Stimulated activated CD8-positive, alpha-beta memory T cell treated with anti-CD3 and anti-CD28 coated beads, Interleukin-4, amount 100 ng/mL, for 24 hours (primary cell): ENCODE results near the gene GDF2.

Source experiments
- DNase-seq: peaks from one replicate; pipeline ENCODE4 v3.0.0-alpha.2; 2020; ENCODE audit warnings: low read depth

The GDF2 gene

DNA sequence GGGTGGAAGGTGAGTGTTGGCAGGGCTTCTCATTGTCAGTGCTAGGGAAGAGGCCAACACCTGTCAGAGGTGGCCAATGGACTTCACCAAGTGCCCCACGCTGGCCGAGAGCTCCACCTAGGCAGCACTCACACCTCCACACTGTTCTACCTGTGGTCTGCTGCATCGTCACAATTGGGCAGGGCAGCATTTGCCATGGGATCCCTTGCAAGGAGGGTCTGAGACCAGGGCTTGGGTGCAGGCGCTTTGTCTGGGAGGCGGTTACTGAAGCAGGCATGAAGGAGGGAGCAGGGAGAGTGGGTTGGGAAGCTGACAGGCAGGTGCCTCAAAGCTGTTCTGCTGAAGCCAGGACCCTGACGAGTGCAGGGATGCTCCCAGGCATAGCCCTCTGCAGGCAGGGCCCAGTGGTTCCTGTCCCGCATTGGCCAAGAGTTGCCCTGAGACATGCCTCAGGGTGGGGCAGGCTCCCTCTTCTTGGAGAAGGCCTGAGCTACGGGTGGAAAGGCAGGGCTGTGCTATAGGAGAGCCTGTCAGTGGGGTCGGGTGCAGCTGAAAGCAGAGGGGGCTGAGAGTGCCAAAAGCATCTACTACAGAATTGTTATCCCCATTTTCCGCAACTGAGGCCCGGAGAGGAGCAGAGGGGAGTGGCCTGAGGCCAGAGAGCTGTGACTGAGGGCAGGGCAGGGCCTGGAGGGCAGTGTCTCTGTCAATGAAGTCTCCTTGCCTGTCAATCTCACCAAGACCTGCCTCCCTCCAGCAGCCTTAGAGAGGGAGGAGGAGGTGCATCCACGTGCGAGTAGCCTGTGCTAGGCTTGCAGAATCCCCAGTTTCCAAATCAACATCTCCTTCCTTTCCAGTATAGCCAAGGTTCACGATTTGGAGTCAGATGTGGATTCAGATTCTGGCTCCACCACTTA, 29.9 kb downstream of the GDF2 start:
- no peak for DNase-seq

DNA sequence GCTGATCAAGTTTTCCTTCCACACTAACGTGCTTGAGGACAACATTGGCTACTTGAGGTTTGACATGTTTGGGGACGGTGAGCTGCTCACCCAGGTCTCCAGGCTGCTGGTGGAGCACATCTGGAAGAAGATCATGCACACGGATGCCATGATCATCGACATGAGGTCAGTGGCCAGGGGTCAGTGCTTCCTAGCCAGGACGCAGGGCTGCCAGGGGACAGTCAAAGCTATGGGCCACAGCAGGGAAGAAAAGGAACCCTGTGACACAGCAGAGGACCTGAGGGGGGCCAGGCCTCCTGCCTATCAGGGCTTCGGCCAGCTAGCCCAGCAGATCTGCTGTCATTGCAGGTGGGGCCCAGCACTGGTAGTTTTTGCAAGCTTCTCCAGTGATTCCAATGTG, 31.1 kb downstream of the GDF2 start:
- no peak for DNase-seq

DNA sequence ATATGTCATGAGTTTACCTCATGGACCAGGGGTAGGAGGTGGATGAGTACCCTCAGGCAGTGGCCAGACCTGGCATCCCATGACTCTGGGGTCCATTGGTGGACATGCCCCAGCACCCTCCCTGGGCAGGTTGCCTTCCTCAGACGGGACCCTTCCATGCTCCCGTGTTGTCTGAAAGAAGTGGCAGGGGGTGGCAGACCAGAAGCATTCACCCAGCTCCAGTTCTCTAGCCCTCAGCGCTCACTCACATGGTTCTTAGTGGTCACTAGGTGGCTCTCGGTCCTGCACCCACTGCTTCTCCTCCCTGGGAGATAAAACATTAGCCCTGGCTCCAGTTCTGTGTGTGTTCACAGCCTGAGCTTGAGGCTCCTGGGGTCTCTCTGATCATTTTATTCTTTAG, 31.9 kb downstream of the GDF2 start:
- no peak for DNase-seq

DNA sequence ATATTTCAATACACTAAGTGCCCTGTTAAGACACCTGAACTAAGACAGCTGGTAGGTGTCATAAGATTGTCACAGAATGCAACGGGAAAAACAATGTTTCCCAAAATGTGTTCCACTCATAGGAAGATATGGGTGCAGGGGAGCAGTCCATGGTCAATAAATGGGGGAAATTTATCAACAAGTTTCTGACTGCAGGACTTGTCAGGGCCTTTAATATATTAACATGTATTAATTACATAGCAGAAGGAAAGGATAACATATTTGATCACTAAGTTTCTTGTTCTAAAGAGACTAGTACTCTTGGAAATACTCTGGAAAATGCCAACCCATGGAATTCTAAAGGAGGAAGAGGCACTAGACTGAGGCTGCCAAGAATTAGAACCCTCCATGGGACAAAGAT, 32.6 kb downstream of the GDF2 start:
- DNase-seq = no peak

DNA sequence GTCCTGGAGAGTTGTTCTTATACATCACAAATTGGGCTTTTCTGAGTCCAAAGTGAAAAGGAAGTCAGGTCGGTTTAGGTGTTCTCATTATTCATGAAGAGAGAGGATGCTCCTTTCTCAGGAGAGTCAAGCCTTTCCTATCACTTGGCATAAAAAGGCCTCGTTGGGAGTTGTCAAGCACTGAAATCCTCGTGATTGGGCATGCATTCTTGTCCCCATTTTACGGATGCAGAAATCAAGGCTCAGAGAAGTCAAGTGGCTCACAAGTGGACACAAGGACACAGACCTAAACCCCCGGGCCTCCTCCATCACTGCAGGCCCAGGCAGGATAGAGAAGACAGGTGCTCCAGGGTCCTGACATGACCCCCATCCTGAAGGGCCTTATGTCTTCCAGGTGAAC, 34.5 kb downstream of the GDF2 start:
- DNase-seq = no peak

DNA sequence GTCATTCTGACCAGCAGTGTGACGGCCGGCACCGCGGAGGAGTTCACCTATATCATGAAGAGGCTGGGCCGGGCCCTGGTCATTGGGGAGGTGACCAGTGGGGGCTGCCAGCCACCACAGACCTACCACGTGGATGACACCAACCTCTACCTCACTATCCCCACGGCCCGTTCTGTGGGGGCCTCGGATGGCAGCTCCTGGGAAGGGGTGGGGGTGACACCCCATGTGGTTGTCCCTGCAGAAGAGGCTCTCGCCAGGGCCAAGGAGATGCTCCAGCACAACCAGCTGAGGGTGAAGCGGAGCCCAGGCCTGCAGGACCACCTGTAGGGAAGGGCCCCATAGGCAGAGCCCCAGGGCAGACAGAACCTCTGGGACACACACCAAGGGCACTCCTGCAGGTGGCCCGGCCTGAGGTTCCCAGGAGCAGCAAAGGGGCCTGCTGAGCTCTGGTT, 34.9 kb downstream of the GDF2 start:
- no peak for DNase-seq

DNA sequence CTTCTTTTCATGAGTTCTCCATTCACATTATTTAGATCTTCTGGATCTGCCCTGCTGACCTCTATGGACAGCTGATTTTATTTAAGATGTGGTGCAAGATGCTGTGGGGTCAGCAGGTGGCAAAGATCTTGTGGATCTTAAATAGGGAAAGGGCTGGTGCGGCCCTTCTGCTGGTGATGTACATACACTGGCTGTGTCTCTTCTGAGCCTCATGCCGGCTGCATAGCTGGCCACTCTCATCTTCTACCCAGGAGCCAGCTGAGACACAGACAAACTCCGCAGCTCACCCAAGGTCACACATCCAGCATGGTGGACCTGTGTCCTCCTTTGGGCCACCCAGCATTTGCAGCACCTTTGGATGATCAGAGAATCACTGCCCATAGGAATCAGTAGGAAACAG, 35.7 kb downstream of the GDF2 start:
- no peak for DNase-seq

DNA sequence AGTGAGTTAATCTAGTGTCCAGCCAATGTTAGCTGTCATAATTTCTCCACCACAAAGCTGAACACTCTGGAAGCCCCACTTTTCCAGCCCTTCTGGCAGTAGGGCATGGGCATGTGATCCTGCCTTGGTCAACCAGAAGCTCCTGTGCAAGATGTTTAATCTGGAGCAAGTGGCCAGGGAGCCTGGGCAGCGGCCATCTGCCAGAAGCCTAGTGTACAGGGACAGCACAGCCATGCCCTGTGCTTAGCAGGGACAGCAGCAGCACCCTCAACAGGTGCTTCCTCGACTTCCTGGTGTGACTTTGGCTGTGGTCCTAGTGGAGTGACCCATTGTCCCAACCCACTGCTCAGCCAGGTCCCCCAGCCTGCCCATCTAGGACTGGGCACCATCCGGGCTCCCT, 36.2 kb downstream of the GDF2 start:
- DNase-seq = no peak

DNA sequence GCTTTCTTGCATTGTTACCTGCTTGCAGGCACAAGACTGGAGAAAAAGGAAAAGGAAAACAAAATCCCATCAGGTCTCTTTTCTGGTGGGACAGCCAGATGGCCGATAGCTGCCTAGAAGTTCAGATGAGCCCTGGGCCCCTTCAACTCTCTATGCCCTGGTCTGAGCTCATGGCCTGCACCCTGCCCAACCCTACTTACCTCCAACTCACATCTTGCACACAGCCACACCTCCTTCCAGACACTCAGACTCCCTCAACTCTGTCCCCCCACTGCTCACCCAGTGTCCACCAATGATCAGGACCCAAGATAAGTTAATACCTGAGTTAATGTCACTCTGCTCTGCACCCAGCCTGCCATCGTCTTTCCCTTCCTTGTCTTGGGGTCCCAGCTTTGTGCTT, 36.8 kb downstream of the GDF2 start:
- no peak for DNase-seq

DNA sequence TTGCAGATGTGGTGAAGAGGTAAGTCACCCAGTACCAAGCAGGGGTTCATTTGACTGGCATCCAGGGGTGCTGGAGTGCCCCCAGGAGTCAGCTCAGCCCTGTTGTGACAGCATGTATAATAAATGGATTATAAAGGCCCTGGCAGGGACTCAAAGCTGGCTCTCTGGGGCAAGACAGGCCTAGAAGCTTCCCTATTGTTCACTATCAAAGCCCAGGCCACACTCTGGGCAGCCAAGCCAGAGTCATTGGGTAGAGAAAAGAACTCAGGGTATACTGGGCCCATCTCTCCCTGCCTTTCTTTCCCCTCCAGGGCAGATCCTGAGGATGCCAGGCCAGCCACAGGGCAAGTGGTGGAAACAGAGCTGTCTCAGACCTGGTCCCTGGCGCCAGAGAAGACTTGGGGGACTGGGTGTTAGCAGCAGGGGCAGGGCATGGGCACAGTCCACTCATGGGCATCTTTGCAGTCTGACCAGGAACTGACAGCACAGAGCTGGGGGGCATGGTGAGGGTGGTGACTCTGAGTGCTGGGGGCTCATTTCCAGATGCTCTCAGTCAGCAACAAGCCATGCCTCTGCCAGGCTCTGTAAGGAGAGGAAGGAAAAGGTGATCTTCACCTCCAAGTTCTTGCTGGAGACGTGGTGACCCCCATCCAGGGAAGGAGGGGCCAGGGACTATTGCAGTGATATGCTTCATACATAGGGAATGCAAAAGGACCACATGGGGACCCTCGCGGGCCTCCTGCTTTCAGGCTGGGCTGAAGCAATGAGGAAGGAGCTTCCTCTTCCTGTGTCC, 37.6 kb downstream of the GDF2 start:
- no peak for DNase-seq

DNA sequence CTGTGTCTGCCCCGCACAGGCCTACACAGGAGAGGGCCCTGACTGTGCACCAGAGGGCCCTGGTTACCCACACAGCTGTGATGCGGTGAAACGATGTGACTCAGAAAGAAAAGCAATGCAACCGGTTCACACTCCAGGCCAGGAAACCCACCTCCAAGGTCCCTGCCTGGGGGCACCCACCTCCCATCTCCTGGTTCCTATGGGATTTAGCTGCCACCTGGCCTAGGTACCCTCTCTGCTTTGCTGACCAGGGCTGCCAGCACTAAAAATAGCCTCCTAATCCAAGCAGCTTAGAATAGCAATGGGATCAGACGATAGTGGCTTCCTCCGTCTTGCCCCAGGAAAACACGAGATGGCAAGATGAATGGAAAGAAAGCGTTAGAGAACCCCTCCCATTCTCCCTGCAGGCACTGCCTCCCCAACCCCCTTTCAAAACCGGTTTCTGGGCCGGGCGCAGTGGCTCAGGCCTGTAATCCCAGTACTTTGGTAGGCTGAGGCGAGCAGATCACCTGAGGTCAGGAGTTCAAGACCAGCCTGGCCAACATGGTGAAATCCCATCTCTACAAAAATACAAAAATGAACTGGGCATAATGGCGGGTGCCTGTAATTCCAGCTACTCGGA, 38.3 kb downstream of the GDF2 start:
- DNase-seq = no peak

DNA sequence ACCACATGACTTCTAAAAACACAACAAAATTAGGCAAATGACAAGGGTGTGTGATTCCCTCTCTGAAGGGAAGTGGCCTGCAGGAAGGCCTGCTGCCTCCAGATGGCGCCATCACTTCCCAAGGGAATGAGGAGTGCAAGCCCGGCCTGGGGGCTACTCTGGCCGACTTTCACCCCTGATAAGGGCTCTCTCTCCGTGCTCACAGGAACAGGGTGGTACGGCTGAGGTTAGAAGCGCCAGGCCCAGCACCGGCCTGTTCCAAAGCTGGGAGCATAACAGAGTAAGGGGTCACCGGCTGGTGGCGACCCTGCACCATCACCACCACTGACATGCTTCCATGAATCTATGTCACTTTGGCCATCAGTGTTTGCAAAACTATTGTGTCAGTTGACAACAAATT, 39.0 kb downstream of the GDF2 start:
- DNase-seq = no peak

DNA sequence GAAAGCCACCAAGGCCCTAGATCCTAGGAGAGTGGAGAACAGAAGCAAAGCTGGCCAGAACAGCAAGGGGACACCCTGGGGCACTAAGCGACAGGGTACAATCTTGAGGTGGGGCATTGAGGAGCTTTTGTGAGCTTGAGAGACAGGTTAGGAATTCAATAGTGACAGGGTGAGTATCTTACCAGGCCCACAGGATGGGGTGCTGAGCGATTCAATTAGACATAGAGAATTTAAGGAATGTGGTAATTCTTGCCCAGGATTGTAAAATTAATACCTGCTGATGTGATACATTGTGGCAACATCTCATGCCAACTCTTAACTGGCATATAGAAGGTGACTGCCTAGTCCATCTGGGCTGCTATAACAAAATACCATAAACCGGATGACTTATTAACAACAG, 39.9 kb downstream of the GDF2 start:
- no peak for DNase-seq

DNA sequence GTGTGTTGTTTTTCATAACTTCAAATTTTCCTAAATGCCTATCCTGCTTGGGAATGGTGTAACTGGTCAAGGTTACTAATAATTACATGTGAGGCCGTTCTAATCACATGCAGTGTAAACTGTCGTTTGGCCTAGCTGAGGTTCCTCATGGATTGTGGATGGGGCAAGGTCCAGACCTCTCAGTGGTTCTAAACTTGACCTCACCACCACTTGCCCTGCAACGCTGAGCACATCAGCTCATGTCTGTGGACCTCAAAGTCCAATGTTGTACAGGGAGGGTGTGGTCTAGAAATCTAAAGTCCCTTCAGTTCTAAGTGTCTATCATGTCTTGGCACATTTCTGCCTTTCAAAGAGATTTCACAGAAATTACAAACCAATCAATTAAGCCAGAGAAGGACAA, 41.5 kb downstream of the GDF2 start:
- no peak for DNase-seq

DNA sequence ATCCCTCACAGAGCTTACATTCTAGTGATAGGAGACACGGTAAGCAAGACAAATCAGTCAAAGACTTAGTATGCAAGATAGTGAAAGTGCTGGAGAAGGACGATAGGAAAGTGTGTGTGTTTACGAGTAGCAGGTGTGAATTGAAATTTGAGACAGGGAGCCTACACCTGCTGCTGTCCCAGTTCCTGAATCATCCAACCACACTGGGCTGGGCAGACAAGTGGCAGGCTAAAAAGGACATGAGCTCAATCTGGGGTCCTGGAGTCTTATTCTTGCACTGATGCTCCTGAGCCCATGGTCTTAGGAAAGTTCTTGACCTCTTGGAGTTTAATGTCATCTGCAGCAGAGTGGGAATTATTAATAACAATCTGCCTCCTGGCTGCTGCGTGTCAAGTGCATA, 42.1 kb downstream of the GDF2 start:
- no peak for DNase-seq

DNA sequence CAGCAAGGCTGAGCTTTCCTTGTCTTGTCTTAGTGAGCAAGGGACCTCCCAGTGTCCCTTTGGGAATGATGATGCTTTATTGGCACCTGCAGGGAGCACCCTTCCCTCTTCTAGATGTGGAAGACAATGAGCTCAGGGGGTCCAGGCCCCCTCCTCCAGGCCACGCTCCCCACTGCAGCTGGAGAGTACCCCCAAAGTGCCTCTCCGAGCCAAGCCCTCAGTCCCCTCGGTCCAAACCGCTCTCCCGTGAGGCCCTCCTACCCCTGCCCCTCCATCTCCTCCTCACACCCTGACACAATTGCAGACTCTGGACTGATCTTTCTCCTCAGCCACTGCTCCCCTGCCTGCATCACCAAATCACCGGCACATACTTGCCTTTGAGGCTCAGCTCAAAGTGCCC, 42.7 kb downstream of the GDF2 start:
- no peak for DNase-seq

DNA sequence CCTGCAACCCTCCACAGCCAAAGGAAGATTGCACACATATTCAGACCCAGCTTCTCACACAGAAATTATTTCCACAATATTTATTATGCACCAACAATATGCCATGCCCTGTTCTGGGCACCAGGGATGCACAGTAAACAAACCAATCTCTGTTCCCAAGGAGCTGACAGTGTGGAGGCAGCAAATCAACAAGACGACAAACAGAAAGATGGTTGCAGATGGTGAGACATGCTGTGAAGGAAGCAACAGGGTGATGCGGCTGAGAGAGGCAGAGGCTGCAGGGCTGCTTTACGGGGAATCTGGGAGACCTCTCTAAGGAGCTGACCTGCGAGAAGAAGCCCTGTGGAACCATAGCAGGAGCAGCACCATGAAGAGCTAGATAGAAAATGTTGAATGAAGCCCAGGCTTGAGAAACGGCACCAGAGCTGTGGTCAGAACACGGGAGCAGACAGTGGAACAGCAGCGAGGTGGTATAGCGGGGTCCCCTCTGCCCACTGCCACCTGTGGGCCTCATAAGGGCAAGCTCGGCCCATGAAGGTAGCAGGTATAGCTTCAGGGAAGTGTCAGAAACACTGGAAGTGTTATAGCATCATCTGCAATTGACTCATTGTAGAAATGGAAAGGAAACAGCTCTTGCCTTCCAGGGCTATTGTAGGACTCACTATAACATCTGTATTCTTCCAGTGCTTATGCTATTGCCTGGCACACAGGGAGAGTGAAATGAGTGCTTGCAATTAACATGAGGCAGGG, 43.4 kb downstream of the GDF2 start:
- no peak for DNase-seq

DNA sequence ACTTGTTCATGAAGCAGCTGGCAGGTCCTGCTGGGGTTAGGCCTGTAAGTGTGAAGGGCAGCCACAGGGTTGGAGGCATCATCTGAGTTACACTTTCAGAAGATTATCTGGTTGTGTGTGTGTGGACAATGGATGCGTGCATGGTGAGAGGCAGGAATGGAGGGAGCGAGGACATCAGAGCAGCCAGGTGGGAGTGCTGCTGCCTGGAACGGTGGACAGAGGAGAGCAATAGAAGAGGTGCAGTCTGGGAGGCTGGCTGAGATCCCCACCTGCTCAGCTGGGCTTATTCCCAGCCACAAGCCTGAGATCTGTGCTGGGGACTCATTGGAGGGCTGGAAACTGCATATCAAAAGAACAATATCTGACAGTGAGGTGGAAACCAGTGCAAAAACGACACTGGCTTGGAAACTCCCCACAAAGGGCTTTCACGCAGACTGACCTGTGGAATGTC, 44.0 kb downstream of the GDF2 start:
- no peak for DNase-seq

DNA sequence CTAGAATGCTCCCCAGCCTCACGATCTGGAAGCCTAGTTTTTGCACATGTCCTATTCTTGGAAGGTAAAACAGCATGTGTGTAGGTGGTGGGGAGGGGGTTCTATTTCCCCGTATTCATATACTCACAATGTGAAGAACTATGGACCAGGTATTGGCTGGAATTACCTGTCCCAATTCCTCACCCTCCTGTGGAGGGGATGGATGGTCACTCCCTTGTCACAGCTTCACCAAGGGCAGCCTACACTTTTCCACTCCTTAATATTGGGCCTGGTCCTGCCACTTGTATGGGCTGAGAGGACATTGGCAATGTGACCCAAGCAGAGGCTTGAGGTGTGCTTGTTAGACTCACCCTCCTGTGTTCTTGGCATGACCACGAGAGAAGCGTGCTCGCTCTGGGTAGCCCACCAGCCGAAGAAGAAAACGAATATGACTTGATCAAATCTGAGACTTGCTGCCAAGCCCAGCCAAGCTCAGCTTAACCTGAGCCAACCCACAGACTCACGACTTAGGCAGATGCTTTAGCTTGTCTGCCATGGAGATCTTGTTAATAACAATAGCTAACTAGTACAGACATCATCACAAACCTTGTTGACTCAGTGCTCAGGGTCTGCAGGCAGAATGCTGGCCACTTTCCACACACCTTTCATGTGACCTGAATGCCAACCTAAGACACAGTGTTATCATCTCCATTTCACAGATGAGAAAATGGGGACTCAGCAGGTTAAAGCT, 44.6 kb downstream of the GDF2 start:
- DNase-seq = no peak

DNA sequence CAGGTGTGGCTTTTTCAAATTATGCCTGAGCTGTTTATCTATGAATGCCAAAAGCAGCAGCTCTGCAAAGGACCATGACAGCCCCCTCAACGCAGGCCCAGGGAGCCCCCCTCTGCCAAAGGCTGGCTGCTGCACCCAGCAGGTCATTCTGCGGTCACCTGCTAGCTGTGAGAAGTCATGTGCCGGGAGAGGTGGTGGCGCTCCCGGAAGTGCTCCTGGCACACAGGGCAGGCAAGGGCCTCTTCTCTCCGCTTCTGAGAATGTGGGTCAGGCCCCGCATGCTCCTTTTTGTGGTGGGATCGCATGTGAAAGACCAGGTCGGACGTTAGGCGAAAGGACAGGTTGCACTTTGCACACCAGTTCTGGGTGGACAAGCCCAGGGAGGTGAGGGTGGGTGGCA, 45.4 kb downstream of the GDF2 start:
- DNase-seq = no peak

DNA sequence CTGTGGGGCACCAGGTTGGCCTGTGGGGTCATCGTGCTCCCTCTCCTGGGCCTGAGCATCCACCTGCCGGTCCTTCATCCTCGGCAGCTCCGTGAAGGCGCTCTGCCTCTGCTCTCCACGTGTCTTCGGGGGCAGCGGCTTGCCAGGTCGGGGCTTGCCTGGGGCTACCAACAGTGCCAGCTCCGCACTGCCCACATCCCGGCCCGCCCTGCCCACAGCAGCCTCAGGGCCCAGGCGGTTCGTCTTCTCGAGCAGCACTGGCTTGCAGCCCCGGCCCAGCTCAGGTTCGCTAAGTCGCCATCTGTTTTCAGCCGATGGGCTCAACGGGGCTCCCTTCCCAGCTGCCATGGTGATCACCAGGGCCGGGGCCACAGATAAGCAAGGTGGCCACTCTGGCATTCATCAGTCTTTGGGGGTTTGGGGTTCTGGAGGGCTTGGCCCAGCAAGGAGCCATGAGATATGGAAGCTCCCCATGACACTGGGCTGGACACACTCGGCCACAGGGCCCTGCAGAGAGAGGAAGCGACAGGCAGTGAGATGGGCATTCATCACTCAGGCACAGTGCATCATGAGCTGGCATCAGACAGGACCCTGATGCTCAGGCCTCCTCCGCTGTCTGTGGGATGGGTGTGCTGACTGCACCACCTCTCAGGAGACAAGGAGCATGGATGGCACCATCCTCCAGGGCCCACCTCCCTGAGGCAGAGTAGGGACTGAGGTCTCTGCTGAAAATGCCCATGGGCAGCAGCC, 46.4 kb downstream of the GDF2 start:
- DNase-seq = no peak
